Vagina (tissue), 2 donors: ENCODE data around the gene ZNF664. TPM values are rescaled to one million over a fixed set of nuclear protein-coding genes. Genes with fewer than 3 reads are reported as not detected.
A peak's percentile ranks its signal among the peaks of the same experiment; 100 is the strongest.

Experiments
- DNase-seq, 2 donors: peaks; one replicate each; pipeline ENCODE4 v3.0.0-alpha.2; 2017; ENCODE audit errors: extremely low spot score in 2 of 2
- H3K27ac ChIP-seq: fragments of 200-600 bp; sonication (generic); one replicate; pipeline ENCODE4 v1.5.1; 2019
- H3K27me3 ChIP-seq: fragments of 200-600 bp; sonication (generic); one replicate; pipeline ENCODE4 v1.5.1; 2019
- H3K36me3 ChIP-seq, 2 donors: fragments of 200-600 bp; sonication (generic); one replicate each; pipeline ENCODE4 v1.5.1; 2017 to 2019
- H3K4me1 ChIP-seq: fragments of 200-600 bp; sonication (generic); one replicate; pipeline ENCODE4 v1.5.1; 2019
- H3K4me3 ChIP-seq, 2 donors: fragments of 200-600 bp; sonication (generic); 1 replicate in 1 of 2; 2 replicates in 1 of 2; pipeline ENCODE4 v1.5.1; 2016 to 2019
- H3K9me3 ChIP-seq: fragments of 200-600 bp; sonication (generic); one replicate; pipeline ENCODE4 v1.5.1; 2019
- POLR2A ChIP-seq, 2 donors: fragments of 450-650 bp; IDR thresholded peaks; one replicate each; pipeline ENCODE4 v1.6.1; 2017; ENCODE audit warnings: antibody characterized with exemption in 2 of 2, mild to moderate bottlenecking in 2 of 2, moderate library complexity in 2 of 2
- POLR2AphosphoS5 ChIP-seq, 2 donors: sonication (generic); formaldehyde crosslinking; IDR thresholded peaks; one replicate each; pipeline ENCODE4 v1.9.0; 2017; ENCODE audit warnings: antibody characterized with exemption in 2 of 2, mild to moderate bottlenecking in 2 of 2, low read depth in 1 of 2; ENCODE audit not compliant: insufficient read depth in 1 of 2
- intact Hi-C: fragments of 100-400 bp; cut with DNase I; formaldehyde crosslinking; loops from one replicate; pipeline ENCODE4 v1.15.1; 2023
- total RNA-seq: library from RNA; depleted of rRNA; stranded (reverse); fragments of >200 nt; gene quantifications from one replicate; pipeline ENCODE4 v1.2.3, GENCODE V29; 2016
- TF ChIP-seq, protein P1 (sequence below), 3 experiments: fragments of 450-650 bp in 2 of 3; fragments of 200-600 bp in 1 of 3; sonication (generic) in 1 of 3; IDR thresholded peaks; one replicate each; pipeline ENCODE4 v1.5.1; 2017 to 2019; ENCODE audit warnings: antibody characterized with exemption in 3 of 3, mild to moderate bottlenecking in 2 of 3, moderate library complexity in 2 of 3

Gene ZNF664
- total RNA-seq, 1 donor from 2014 or later, result 40.5 TPM

GRCh38 chr12:123948401-123948795 is 24.6 kb upstream of the ZNF664 start:
- peak in 1 of 2 donors; percentile 81 for DNase-seq
- intact Hi-C loops, result no loop called here
- TF ChIP-seq POLR2A (IDR thresholded peaks at IDR 0.05) (no peak), POLR2AphosphoS5 (IDR thresholded peaks at IDR 0.05; ENCODE audit: insufficient read depth in 1 of 2, low read depth in 1 of 2) (no peak)
- TF ChIP-seq, protein P1, sequence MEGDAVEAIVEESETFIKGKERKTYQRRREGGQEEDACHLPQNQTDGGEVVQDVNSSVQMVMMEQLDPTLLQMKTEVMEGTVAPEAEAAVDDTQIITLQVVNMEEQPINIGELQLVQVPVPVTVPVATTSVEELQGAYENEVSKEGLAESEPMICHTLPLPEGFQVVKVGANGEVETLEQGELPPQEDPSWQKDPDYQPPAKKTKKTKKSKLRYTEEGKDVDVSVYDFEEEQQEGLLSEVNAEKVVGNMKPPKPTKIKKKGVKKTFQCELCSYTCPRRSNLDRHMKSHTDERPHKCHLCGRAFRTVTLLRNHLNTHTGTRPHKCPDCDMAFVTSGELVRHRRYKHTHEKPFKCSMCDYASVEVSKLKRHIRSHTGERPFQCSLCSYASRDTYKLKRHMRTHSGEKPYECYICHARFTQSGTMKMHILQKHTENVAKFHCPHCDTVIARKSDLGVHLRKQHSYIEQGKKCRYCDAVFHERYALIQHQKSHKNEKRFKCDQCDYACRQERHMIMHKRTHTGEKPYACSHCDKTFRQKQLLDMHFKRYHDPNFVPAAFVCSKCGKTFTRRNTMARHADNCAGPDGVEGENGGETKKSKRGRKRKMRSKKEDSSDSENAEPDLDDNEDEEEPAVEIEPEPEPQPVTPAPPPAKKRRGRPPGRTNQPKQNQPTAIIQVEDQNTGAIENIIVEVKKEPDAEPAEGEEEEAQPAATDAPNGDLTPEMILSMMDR (IDR thresholded peaks at IDR 0.05), result no peak
- Histone ChIP-seq H3K27ac (no peak overlapping the region), H3K9me3 (no peaks in the 10 kb centered on the region), H3K36me3 (peaks cover 0 to 10% of the 10 kb centered on the region in 2 donors), H3K4me1 (peaks cover 9% of the 10 kb centered on the region), H3K4me3 (no peak overlapping the region), H3K27me3 (no peaks in the 10 kb centered on the region)

DNA sequence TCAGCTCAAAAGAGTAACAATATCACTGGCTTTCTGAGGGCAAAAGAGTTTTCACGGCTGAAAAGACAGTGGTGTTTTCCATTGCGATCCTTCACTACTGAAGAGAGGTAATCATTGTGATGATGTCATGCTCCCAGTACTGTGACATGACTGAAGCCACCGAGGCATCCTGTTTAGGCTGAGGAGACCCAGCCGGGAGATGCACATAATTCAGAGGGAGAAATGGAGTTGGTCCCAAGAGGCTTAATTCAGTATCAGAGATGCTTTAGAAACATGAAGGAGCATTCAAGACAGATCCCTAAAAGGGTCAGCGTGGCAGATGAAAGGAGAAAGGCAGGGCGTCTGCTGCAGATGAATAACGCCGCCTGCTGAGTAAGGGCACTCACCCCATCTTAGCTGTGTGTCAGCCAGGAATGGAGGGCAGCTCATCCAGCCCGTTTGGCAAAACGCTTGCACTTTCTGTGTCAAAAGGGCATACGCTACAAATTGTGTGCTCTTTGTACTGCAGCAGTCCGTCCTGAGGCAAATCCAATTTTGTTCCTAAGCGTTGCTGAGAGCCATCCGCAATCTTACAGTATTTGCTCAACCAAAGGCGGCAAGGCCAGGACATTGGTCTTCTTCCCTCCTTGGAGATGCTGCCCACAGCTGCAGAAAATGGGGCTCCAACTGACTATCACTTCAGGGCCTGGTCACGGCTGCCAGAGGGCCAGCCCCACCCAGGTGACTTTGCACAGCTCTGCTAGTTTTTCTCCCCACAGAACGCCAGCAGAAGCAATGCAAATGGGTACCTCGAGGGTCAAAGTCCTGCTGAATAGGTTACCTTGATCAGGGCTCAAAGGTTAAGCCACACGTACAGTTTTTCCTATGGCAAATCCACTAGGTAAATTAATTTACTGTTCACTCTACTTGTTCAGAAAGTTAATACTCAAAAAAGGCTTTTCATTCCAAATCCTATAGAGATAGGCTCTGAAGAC is 23.9 kb upstream of the ZNF664 start:
- H3K4me3 ChIP-seq, result no peak overlapping the region
- TF ChIP-seq POLR2AphosphoS5 (IDR thresholded peaks at IDR 0.05; ENCODE audit: insufficient read depth in 1 of 2, low read depth in 1 of 2) (no peak), POLR2A (IDR thresholded peaks at IDR 0.05) (no peak)
- TF ChIP-seq, protein P1 (IDR thresholded peaks at IDR 0.05), result no peak
- H3K27me3 ChIP-seq, result no peaks in the 10 kb centered on the region
- H3K36me3 ChIP-seq, result peaks cover 0 to 8% of the 10 kb centered on the region in 2 donors
- DNase-seq, result peak in 1 of 2 donors; percentile 52
- H3K9me3 ChIP-seq, result no peaks in the 10 kb centered on the region
- intact Hi-C loops, result no loop called here
- no peak overlapping the region for H3K27ac ChIP-seq
- peaks cover 9% of the 10 kb centered on the region for H3K4me1 ChIP-seq

DNA sequence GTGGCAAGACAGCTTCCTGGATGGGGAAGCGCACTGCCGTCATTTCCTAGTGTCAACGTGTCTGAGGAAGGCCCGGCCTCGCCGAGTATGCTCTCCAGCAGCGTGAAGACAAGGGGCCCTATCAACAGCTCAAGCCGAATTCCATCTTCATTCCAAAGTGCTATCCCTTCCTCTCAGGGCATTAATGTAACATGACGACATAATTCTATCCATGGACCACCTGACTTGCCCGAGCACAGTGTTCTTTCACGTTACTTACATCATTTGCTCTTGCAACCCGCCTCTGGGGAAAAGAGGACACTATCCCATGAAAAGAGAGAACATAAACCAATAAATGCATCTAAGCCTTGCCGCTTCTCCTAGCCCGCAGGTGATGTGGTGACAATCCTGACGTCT is 23.2 kb upstream of the ZNF664 start:
- no peak overlapping the region for H3K27ac ChIP-seq
- H3K27me3 ChIP-seq, result no peaks in the 10 kb centered on the region
- H3K36me3 ChIP-seq, result peaks cover 0 to 8% of the 10 kb centered on the region in 2 donors
- H3K4me1 ChIP-seq, result peaks cover 9% of the 10 kb centered on the region
- H3K4me3 ChIP-seq, result no peak overlapping the region
- intact Hi-C loops, result no loop called here
- peak in 1 of 2 donors; percentile 58 for DNase-seq
- H3K9me3 ChIP-seq, result no peaks in the 10 kb centered on the region
- TF ChIP-seq POLR2AphosphoS5 (IDR thresholded peaks at IDR 0.05; ENCODE audit: insufficient read depth in 1 of 2, low read depth in 1 of 2), result no peak
- TF ChIP-seq, protein P1 (IDR thresholded peaks at IDR 0.05), result no peak
- no peak for TF ChIP-seq POLR2A (IDR thresholded peaks at IDR 0.05)

- Histone ChIP-seq H3K27me3 (no peaks in the 10 kb centered on the region), H3K4me1 (peaks cover 9% of the 10 kb centered on the region), H3K36me3 (no peaks in the 10 kb centered on the region), H3K4me3 (no peak overlapping the region), H3K9me3 (no peaks in the 10 kb centered on the region), H3K27ac (no peak overlapping the region)
- peak; percentile 37 to 64 for DNase-seq
- TF ChIP-seq, protein P1 (IDR thresholded peaks at IDR 0.05), result no peak
- TF ChIP-seq POLR2AphosphoS5 (IDR thresholded peaks at IDR 0.05; ENCODE audit: insufficient read depth in 1 of 2, low read depth in 1 of 2) (no peak), POLR2A (IDR thresholded peaks at IDR 0.05) (no peak)
- intact Hi-C loops, result no loop called here
Measured at GRCh38 chr12:123950476-123951349, 22.3 kb upstream of the ZNF664 start.
